ENCODE results near the gene SLC22A14. TPM values are rescaled to one million over a fixed set of nuclear protein-coding genes. Genes with fewer than 3 reads are reported as not detected.

Gene SLC22A14
- total RNA-seq, 1 experiment from 2014 or later: 0.22 TPM

- TF ChIP-seq, protein P1, sequence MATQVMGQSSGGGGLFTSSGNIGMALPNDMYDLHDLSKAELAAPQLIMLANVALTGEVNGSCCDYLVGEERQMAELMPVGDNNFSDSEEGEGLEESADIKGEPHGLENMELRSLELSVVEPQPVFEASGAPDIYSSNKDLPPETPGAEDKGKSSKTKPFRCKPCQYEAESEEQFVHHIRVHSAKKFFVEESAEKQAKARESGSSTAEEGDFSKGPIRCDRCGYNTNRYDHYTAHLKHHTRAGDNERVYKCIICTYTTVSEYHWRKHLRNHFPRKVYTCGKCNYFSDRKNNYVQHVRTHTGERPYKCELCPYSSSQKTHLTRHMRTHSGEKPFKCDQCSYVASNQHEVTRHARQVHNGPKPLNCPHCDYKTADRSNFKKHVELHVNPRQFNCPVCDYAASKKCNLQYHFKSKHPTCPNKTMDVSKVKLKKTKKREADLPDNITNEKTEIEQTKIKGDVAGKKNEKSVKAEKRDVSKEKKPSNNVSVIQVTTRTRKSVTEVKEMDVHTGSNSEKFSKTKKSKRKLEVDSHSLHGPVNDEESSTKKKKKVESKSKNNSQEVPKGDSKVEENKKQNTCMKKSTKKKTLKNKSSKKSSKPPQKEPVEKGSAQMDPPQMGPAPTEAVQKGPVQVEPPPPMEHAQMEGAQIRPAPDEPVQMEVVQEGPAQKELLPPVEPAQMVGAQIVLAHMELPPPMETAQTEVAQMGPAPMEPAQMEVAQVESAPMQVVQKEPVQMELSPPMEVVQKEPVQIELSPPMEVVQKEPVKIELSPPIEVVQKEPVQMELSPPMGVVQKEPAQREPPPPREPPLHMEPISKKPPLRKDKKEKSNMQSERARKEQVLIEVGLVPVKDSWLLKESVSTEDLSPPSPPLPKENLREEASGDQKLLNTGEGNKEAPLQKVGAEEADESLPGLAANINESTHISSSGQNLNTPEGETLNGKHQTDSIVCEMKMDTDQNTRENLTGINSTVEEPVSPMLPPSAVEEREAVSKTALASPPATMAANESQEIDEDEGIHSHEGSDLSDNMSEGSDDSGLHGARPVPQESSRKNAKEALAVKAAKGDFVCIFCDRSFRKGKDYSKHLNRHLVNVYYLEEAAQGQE (IDR thresholded peaks at IDR 0.05; ENCODE audit: low read depth): no peak
- TF ChIP-seq SP1 (IDR thresholded peaks at IDR 0.05; ENCODE audit: low read depth) (no peak), EZH2phosphoT487 (IDR thresholded peaks at IDR 0.05; ENCODE audit: borderline replicate concordance) (no peak)
- TF ChIP-seq, protein P2, sequence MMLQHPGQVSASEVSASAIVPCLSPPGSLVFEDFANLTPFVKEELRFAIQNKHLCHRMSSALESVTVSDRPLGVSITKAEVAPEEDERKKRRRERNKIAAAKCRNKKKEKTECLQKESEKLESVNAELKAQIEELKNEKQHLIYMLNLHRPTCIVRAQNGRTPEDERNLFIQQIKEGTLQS (IDR thresholded peaks at IDR 0.05): no peak
Measured at GRCh38 chr3:38334142-38335055, 52.3 kb downstream of the SLC22A14 start (continued).

- no TSS peak for BruUV-seq (replicated peaks)
- Histone ChIP-seq H4K20me1 (ENCODE audit: insufficient read depth) (no peaks in the 10 kb centered on the region), H3K4me3 (replicated peaks in 1 of 2; ENCODE audit: low read depth in 1 of 2, low read length in 2 of 2) (no peak overlapping the region), H3K9me2 (ENCODE audit: insufficient read depth) (no peaks in the 10 kb centered on the region), H3K9me3 (ENCODE audit: control insufficient read depth in 1 of 2, insufficient read depth in 1 of 2, low read depth in 1 of 2, low read length in 2 of 2) (no peaks in the 10 kb centered on the region), H3K9ac (ENCODE audit: low read length) (no peak overlapping the region), H3K79me2 (ENCODE audit: insufficient read depth, low read length) (no peaks in the 10 kb centered on the region), H3K4me2 (ENCODE audit: low read length) (no peak overlapping the region), H3K36me3 (ENCODE audit: control insufficient read depth in 1 of 2, insufficient read depth in 2 of 2, low read length in 2 of 2) (no peaks in the 10 kb centered on the region), H3K27ac (ENCODE audit: low read depth, low read length) (no peak overlapping the region), H2AFZ (ENCODE audit: low read depth, low read length, poor library complexity, severe bottlenecking) (no peak overlapping the region), H3K4me1 (ENCODE audit: control insufficient read depth in 1 of 2, insufficient read depth in 2 of 2, low read length in 2 of 2) (no peaks in the 10 kb centered on the region), H3K27me3 (ENCODE audit: insufficient read depth, low read length) (no peaks in the 10 kb centered on the region)
- ChIA-PET RAD21 (ENCODE audit: low non-redundant PET in 1 of 2, low total read pairs in 2 of 2, uncharacterized antibody in 2 of 2, unreplicated experiment in 2 of 2) (no interaction called here), POLR2A (no interaction called here), CTCF (interaction anchor here (0.9 to 1.7 kb wide), 2 partner anchors 11 to 37 kb away, joined by 3 to 5 read pairs; partner anchors contain the start of gene XYLB)
- DNase-seq (ENCODE audit: low read depth, low spot score) (no peak), ATAC-seq (no peak)
- intact Hi-C loops (cut with micrococcal nuclease): no loop called here
- TF ChIP-seq EGR1 (IDR thresholded peaks at IDR 0.05; ENCODE audit: low read depth) (no peak), EZH2phosphoT487 (IDR thresholded peaks at IDR 0.05; ENCODE audit: borderline replicate concordance) (no peak), POLR2AphosphoS5 (IDR thresholded peaks at IDR 0.05; ENCODE audit: low read depth, low read length) (no peak), JUND (IDR thresholded peaks at IDR 0.05) (no peak), SRF (IDR thresholded peaks at IDR 0.05; ENCODE audit: low read depth) (no peak), ZNF274 (IDR thresholded peaks at IDR 0.05; ENCODE audit: low read depth, low read length) (no peak), CBX3 (IDR thresholded peaks at IDR 0.05; ENCODE audit: low read depth) (no peak), YY1 (IDR thresholded peaks at IDR 0.05; ENCODE audit: extremely low read depth, insufficient replicate concordance, low read depth, low read length) (no peak), SP1 (IDR thresholded peaks at IDR 0.05; ENCODE audit: low read depth) (no peak), EZH2 (IDR thresholded peaks at IDR 0.05) (no peak), FOSL1 (IDR thresholded peaks at IDR 0.05; ENCODE audit: low read depth) (no peak), TCF7L2 (IDR thresholded peaks at IDR 0.05; ENCODE audit: borderline replicate concordance, extremely low read depth, insufficient read depth, insufficient read length) (no peak)
- TF ChIP-seq, protein P3, sequence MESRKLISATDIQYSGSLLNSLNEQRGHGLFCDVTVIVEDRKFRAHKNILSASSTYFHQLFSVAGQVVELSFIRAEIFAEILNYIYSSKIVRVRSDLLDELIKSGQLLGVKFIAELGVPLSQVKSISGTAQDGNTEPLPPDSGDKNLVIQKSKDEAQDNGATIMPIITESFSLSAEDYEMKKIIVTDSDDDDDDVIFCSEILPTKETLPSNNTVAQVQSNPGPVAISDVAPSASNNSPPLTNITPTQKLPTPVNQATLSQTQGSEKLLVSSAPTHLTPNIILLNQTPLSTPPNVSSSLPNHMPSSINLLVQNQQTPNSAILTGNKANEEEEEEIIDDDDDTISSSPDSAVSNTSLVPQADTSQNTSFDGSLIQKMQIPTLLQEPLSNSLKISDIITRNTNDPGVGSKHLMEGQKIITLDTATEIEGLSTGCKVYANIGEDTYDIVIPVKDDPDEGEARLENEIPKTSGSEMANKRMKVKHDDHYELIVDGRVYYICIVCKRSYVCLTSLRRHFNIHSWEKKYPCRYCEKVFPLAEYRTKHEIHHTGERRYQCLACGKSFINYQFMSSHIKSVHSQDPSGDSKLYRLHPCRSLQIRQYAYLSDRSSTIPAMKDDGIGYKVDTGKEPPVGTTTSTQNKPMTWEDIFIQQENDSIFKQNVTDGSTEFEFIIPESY (IDR thresholded peaks at IDR 0.05; ENCODE audit: extremely low read depth, insufficient replicate concordance, low read length): no peak
- TF ChIP-seq, protein P4, sequence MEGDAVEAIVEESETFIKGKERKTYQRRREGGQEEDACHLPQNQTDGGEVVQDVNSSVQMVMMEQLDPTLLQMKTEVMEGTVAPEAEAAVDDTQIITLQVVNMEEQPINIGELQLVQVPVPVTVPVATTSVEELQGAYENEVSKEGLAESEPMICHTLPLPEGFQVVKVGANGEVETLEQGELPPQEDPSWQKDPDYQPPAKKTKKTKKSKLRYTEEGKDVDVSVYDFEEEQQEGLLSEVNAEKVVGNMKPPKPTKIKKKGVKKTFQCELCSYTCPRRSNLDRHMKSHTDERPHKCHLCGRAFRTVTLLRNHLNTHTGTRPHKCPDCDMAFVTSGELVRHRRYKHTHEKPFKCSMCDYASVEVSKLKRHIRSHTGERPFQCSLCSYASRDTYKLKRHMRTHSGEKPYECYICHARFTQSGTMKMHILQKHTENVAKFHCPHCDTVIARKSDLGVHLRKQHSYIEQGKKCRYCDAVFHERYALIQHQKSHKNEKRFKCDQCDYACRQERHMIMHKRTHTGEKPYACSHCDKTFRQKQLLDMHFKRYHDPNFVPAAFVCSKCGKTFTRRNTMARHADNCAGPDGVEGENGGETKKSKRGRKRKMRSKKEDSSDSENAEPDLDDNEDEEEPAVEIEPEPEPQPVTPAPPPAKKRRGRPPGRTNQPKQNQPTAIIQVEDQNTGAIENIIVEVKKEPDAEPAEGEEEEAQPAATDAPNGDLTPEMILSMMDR (IDR thresholded peaks at IDR 0.05 in 2 of 3, conservative IDR thresholded peaks at IDR 0.05 in 1 of 3; ENCODE audit: borderline replicate concordance in 1 of 3, insufficient read depth in 1 of 3, low read depth in 2 of 3, low read length in 2 of 3): no peak
Measured at GRCh38 chr3:38335263-38335662, 53.2 kb downstream of the SLC22A14 start.
